Suprapubic skin (tissue), 4 donors: Measurements from ENCODE around the gene SLC25A24. TPM values are rescaled to one million over a fixed set of nuclear protein-coding genes. Genes with fewer than 3 reads are reported as not detected.

Source experiments
- DNase-seq, 2 donors: peaks; one replicate each; pipeline ENCODE4 v3.0.0-alpha.2; 2019; ENCODE audit warnings: low spot score in 2 of 2
- H3K27ac ChIP-seq: fragments of 200-600 bp; sonication (generic); one replicate; pipeline ENCODE4 v1.5.1; 2019
- H3K27me3 ChIP-seq: fragments of 200-600 bp; sonication (generic); one replicate; pipeline ENCODE4 v1.5.1; 2019
- H3K36me3 ChIP-seq: fragments of 200-600 bp; sonication (generic); one replicate; pipeline ENCODE4 v1.5.1; 2019
- H3K4me1 ChIP-seq: fragments of 200-600 bp; sonication (generic); one replicate; pipeline ENCODE4 v1.5.1; 2019
- H3K4me3 ChIP-seq: fragments of 200-600 bp; sonication (generic); one replicate; pipeline ENCODE4 v1.5.1; 2019; ENCODE audit warnings: mild to moderate bottlenecking
- H3K9me3 ChIP-seq: fragments of 200-600 bp; sonication (generic); one replicate; pipeline ENCODE4 v1.5.1; 2019
- CTCF ChIP-seq, 2 donors: fragments of 200-600 bp in 1 of 2; fragments of 450-650 bp in 1 of 2; sonication (generic) in 1 of 2; IDR thresholded peaks; one replicate each; pipeline ENCODE4 v1.5.1; 2016 to 2019; ENCODE audit warnings: antibody characterized with exemption in 2 of 2, mild to moderate bottlenecking in 1 of 2, moderate library complexity in 1 of 2
- EP300 ChIP-seq: sonication (generic); formaldehyde crosslinking; IDR thresholded peaks from one replicate; pipeline ENCODE4 v1.6.1; 2017; ENCODE audit warnings: antibody characterized with exemption
- POLR2A ChIP-seq, 2 donors: fragments of 450-650 bp; IDR thresholded peaks; one replicate each; pipeline ENCODE4 v1.6.1; 2017; ENCODE audit warnings: antibody characterized with exemption in 2 of 2, mild to moderate bottlenecking in 2 of 2, moderate library complexity in 2 of 2
- POLR2AphosphoS5 ChIP-seq, 3 donors: sonication (generic); formaldehyde crosslinking; IDR thresholded peaks; one replicate each; pipeline ENCODE4 v1.6.1; 2017; ENCODE audit warnings: antibody characterized with exemption in 3 of 3
- WGBS: methylation state at CpG from one replicate; pipeline ENCODE4 v1.1.5; 2018; 5-methylcytosine and 5-hydroxymethylcytosine counted together
- total RNA-seq, 4 donors: library from RNA; depleted of rRNA; stranded (reverse); fragments of >200 nt; gene quantifications; one replicate each; pipeline ENCODE4 v1.1.0, GENCODE V29; 2016

The SLC25A24 gene
- total RNA-seq, 4 donors from 2014 or later, result 13.6 to 17.7 (median 16.2) TPM

- no peaks in the 10 kb centered on the region for H3K9me3 ChIP-seq
- no peak for TF ChIP-seq CTCF (IDR thresholded peaks at IDR 0.05)
- TF ChIP-seq EP300, result no peak
- TF ChIP-seq POLR2A (IDR thresholded peaks at IDR 0.05), result no peak
- TF ChIP-seq POLR2AphosphoS5 (IDR thresholded peaks at IDR 0.05), result no peak
- 96% methylated on average over 1 of the region's 1 CpG for WGBS
- H3K36me3 ChIP-seq, result no peaks in the 10 kb centered on the region
- H3K4me3 ChIP-seq, result no peak overlapping the region
- DNase-seq, result no peak
- H3K4me1 ChIP-seq, result peaks cover 19% of the 10 kb centered on the region
- no peak overlapping the region for H3K27ac ChIP-seq
- H3K27me3 ChIP-seq, result no peaks in the 10 kb centered on the region
Observed at GRCh38 chr1:108117237-108117636, 82.9 kb downstream of the SLC25A24 start.

- WGBS, result 72% methylated on average over 4 of the region's 4 CpGs
- no peak overlapping the region for H3K27ac ChIP-seq
- peaks cover 19% of the 10 kb centered on the region for H3K4me1 ChIP-seq
- TF ChIP-seq POLR2A (IDR thresholded peaks at IDR 0.05), result no peak
- no peak for TF ChIP-seq POLR2AphosphoS5 (IDR thresholded peaks at IDR 0.05)
- TF ChIP-seq EP300, result no peak
- TF ChIP-seq CTCF (IDR thresholded peaks at IDR 0.05), result no peak
- no peak overlapping the region for H3K4me3 ChIP-seq
- no peaks in the 10 kb centered on the region for H3K27me3 ChIP-seq
- no peak for DNase-seq
- no peaks in the 10 kb centered on the region for H3K9me3 ChIP-seq
- H3K36me3 ChIP-seq, result no peaks in the 10 kb centered on the region
Observed at GRCh38 chr1:108114033-108114599, 86.0 kb downstream of the SLC25A24 start.

- H3K4me1 ChIP-seq, result peaks cover 16% of the 10 kb centered on the region
- no peaks in the 10 kb centered on the region for H3K36me3 ChIP-seq
- no peak overlapping the region for H3K27ac ChIP-seq
- H3K27me3 ChIP-seq, result no peaks in the 10 kb centered on the region
- no peaks in the 10 kb centered on the region for H3K9me3 ChIP-seq
- TF ChIP-seq POLR2AphosphoS5 (IDR thresholded peaks at IDR 0.05) (no peak), CTCF (IDR thresholded peaks at IDR 0.05) (no peak), POLR2A (IDR thresholded peaks at IDR 0.05) (no peak), EP300 (no peak)
- DNase-seq, result no peak
- no peak overlapping the region for H3K4me3 ChIP-seq
- WGBS, result 46% methylated on average over 3 of the region's 3 CpGs
Observed at GRCh38 chr1:108113496-108113895, 86.6 kb downstream of the SLC25A24 start.

GRCh38 chr1:108109295-108109973 lies 90.7 kb downstream of the SLC25A24 start:
- Histone ChIP-seq H3K9me3 (no peaks in the 10 kb centered on the region), H3K4me1 (peaks cover 7% of the 10 kb centered on the region), H3K36me3 (no peaks in the 10 kb centered on the region), H3K27me3 (no peaks in the 10 kb centered on the region), H3K4me3 (no peak overlapping the region), H3K27ac (no peak overlapping the region)
- WGBS, result 91% methylated on average over 6 of the region's 6 CpGs
- DNase-seq, result no peak
- TF ChIP-seq POLR2AphosphoS5 (IDR thresholded peaks at IDR 0.05) (no peak), EP300 (no peak), CTCF (IDR thresholded peaks at IDR 0.05) (no peak), POLR2A (IDR thresholded peaks at IDR 0.05) (no peak)

- Histone ChIP-seq H3K27ac (no peak overlapping the region), H3K4me1 (no peaks in the 10 kb centered on the region), H3K9me3 (no peaks in the 10 kb centered on the region), H3K36me3 (no peaks in the 10 kb centered on the region), H3K27me3 (no peaks in the 10 kb centered on the region), H3K4me3 (no peak overlapping the region)
- DNase-seq, result no peak
- TF ChIP-seq EP300, result no peak
- TF ChIP-seq POLR2A (IDR thresholded peaks at IDR 0.05), result no peak
- no peak for TF ChIP-seq POLR2AphosphoS5 (IDR thresholded peaks at IDR 0.05)
- no peak for TF ChIP-seq CTCF (IDR thresholded peaks at IDR 0.05)
Observed at GRCh38 chr1:108108119-108108518, 92.0 kb downstream of the SLC25A24 start.
